ENCODE measurements around the gene APOB.
"Not testable (repeated sequence)": the region's sequence is repeated elsewhere in the genome, so short reads cannot be mapped to it uniquely, and the experiment has no call there.

Gene APOB

GRCh38 chr2:21034156-21034971, 9.5 kb downstream of the APOB start:
- Histone ChIP-seq H3K9ac (ENCODE audit: low read length) (no peak overlapping the region), H3K27ac (ENCODE audit: low read depth, low read length) (no peak overlapping the region), H3K27me3 (ENCODE audit: control insufficient read depth, insufficient read depth, low read length) (no peaks in the 10 kb centered on the region), H3K4me1 (ENCODE audit: control insufficient read depth, insufficient read depth, low read length) (peaks cover 7% of the 10 kb centered on the region), H3K4me3 (ENCODE audit: low read length) (no peak overlapping the region), H3K36me3 (ENCODE audit: control insufficient read depth, insufficient read depth, low read length) (no peaks in the 10 kb centered on the region)

GRCh38 chr2:21033237-21034155, 10.4 kb downstream of the APOB start:
- Histone ChIP-seq H3K4me1 (ENCODE audit: control insufficient read depth, insufficient read depth, low read length) (no peaks in the 10 kb centered on the region), H3K27me3 (ENCODE audit: control insufficient read depth, insufficient read depth, low read length) (no peaks in the 10 kb centered on the region), H3K4me3 (ENCODE audit: low read length) (no peak overlapping the region), H3K27ac (ENCODE audit: low read depth, low read length) (no peak overlapping the region), H3K36me3 (ENCODE audit: control insufficient read depth, insufficient read depth, low read length) (no peaks in the 10 kb centered on the region), H3K9ac (ENCODE audit: low read length) (no peak overlapping the region)

- no peaks in the 10 kb centered on the region for H3K36me3 ChIP-seq (ENCODE audit: control insufficient read depth, insufficient read depth, low read length)
- H3K27me3 ChIP-seq (ENCODE audit: control insufficient read depth, insufficient read depth, low read length), result no peaks in the 10 kb centered on the region
- no peak overlapping the region for H3K9ac ChIP-seq (ENCODE audit: low read length)
- H3K4me3 ChIP-seq (ENCODE audit: low read length), result no peak overlapping the region
- no peak overlapping the region for H3K27ac ChIP-seq (ENCODE audit: low read depth, low read length)
- H3K4me1 ChIP-seq (ENCODE audit: control insufficient read depth, insufficient read depth, low read length), result no peaks in the 10 kb centered on the region
These were observed 11.3 kb downstream of the APOB start for GRCh38 chr2:21032338-21033236.

GRCh38 chr2:21030983-21031968, 12.6 kb downstream of the APOB start:
- no peak overlapping the region for H3K4me3 ChIP-seq (ENCODE audit: low read length)
- no peaks in the 10 kb centered on the region for H3K27me3 ChIP-seq (ENCODE audit: control insufficient read depth, insufficient read depth, low read length)
- H3K4me1 ChIP-seq (ENCODE audit: control insufficient read depth, insufficient read depth, low read length), result no peaks in the 10 kb centered on the region
- H3K9ac ChIP-seq (ENCODE audit: low read length), result no peak overlapping the region
- H3K27ac ChIP-seq (ENCODE audit: low read depth, low read length), result no peak overlapping the region
- no peaks in the 10 kb centered on the region for H3K36me3 ChIP-seq (ENCODE audit: control insufficient read depth, insufficient read depth, low read length)

GRCh38 chr2:21029519-21029918, 14.4 kb downstream of the APOB start:
- Histone ChIP-seq H3K4me1 (ENCODE audit: control insufficient read depth, insufficient read depth, low read length) (no peaks in the 10 kb centered on the region), H3K9ac (ENCODE audit: low read length) (no peak overlapping the region), H3K36me3 (ENCODE audit: control insufficient read depth, insufficient read depth, low read length) (no peaks in the 10 kb centered on the region), H3K27me3 (ENCODE audit: control insufficient read depth, insufficient read depth, low read length) (no peaks in the 10 kb centered on the region), H3K4me3 (ENCODE audit: low read length) (no peak overlapping the region), H3K27ac (ENCODE audit: low read depth, low read length) (no peak overlapping the region)

- H3K4me1 ChIP-seq (ENCODE audit: control insufficient read depth, insufficient read depth, low read length); H3K4me3 ChIP-seq (ENCODE audit: low read length); H3K9ac ChIP-seq (ENCODE audit: low read length); H3K36me3 ChIP-seq (ENCODE audit: control insufficient read depth, insufficient read depth, low read length); H3K27me3 ChIP-seq (ENCODE audit: control insufficient read depth, insufficient read depth, low read length); H3K27ac ChIP-seq (ENCODE audit: low read depth, low read length): not testable (repeated sequence)
These were observed 14.9 kb downstream of the APOB start for GRCh38 chr2:21028951-21029350.

GRCh38 chr2:21028021-21028947, 15.6 kb downstream of the APOB start:
- H3K36me3 ChIP-seq (ENCODE audit: control insufficient read depth, insufficient read depth, low read length), result no peaks in the 10 kb centered on the region
- no peaks in the 10 kb centered on the region for H3K27me3 ChIP-seq (ENCODE audit: control insufficient read depth, insufficient read depth, low read length)
- H3K27ac ChIP-seq (ENCODE audit: low read depth, low read length), result no peak overlapping the region
- H3K4me1 ChIP-seq (ENCODE audit: control insufficient read depth, insufficient read depth, low read length), result no peaks in the 10 kb centered on the region
- H3K4me3 ChIP-seq (ENCODE audit: low read length), result no peak overlapping the region
- H3K9ac ChIP-seq (ENCODE audit: low read length), result no peak overlapping the region

GRCh38 chr2:21026479-21027282, 17.2 kb downstream of the APOB start:
- H3K4me3 ChIP-seq (ENCODE audit: low read length), result no peak overlapping the region
- H3K9ac ChIP-seq (ENCODE audit: low read length), result no peak overlapping the region
- H3K36me3 ChIP-seq (ENCODE audit: control insufficient read depth, insufficient read depth, low read length), result no peaks in the 10 kb centered on the region
- no peaks in the 10 kb centered on the region for H3K27me3 ChIP-seq (ENCODE audit: control insufficient read depth, insufficient read depth, low read length)
- H3K4me1 ChIP-seq (ENCODE audit: control insufficient read depth, insufficient read depth, low read length), result no peaks in the 10 kb centered on the region
- H3K27ac ChIP-seq (ENCODE audit: low read depth, low read length), result no peak overlapping the region

- Histone ChIP-seq H3K4me3 (ENCODE audit: low read length) (no peak overlapping the region), H3K4me1 (ENCODE audit: control insufficient read depth, insufficient read depth, low read length) (no peaks in the 10 kb centered on the region), H3K27me3 (ENCODE audit: control insufficient read depth, insufficient read depth, low read length) (no peaks in the 10 kb centered on the region), H3K27ac (ENCODE audit: low read depth, low read length) (no peak overlapping the region), H3K9ac (ENCODE audit: low read length) (no peak overlapping the region), H3K36me3 (ENCODE audit: control insufficient read depth, insufficient read depth, low read length) (no peaks in the 10 kb centered on the region)
These were observed 18.0 kb downstream of the APOB start for GRCh38 chr2:21025690-21026478.
